ENCODE results near the gene GPR68.
"Not testable (repeated sequence)": the region's sequence is repeated elsewhere in the genome, so short reads cannot be mapped to it uniquely, and the experiment has no call there.

Gene GPR68

GRCh38 chr14:91204657-91205056 is 39.8 kb downstream of the GPR68 start:
- Histone ChIP-seq H3K4me1 (ENCODE audit: insufficient read depth, insufficient read length) (peaks cover 2% of the 10 kb centered on the region), H3K9me3 (ENCODE audit: insufficient read depth, low read length) (no peaks in the 10 kb centered on the region), H3K27me3 (ENCODE audit: insufficient read depth, insufficient read length) (no peaks in the 10 kb centered on the region), H3K4me3 (ENCODE audit: insufficient read length, low read depth) (no peak overlapping the region), H3K36me3 (ENCODE audit: insufficient read depth, insufficient read length, low read length) (peaks cover 33% of the 10 kb centered on the region), H3K9ac (ENCODE audit: insufficient read length, low read depth) (no peak overlapping the region)
- no peak for DNase-seq (ENCODE audit: low read depth, low spot score)
- no peak for TF ChIP-seq YY1 (IDR thresholded peaks at IDR 0.05; ENCODE audit: insufficient read depth, insufficient read length)
- no peak for TF ChIP-seq SUZ12 (IDR thresholded peaks at IDR 0.05; ENCODE audit: extremely low read depth, insufficient read depth, insufficient read length)
- no peak for TF ChIP-seq ZNF274 (IDR thresholded peaks at IDR 0.05; ENCODE audit: low read depth, low read length)

GRCh38 chr14:91202234-91202974 is 42.1 kb downstream of the GPR68 start:
- no peaks in the 10 kb centered on the region for H3K27me3 ChIP-seq (ENCODE audit: insufficient read depth, insufficient read length)
- H3K4me1 ChIP-seq (ENCODE audit: insufficient read depth, insufficient read length): peaks cover 2% of the 10 kb centered on the region
- TF ChIP-seq ZNF274 (IDR thresholded peaks at IDR 0.05; ENCODE audit: low read depth, low read length): no peak
- TF ChIP-seq SUZ12 (IDR thresholded peaks at IDR 0.05; ENCODE audit: extremely low read depth, insufficient read depth, insufficient read length): no peak
- TF ChIP-seq YY1 (IDR thresholded peaks at IDR 0.05; ENCODE audit: insufficient read depth, insufficient read length): no peak
- H3K36me3 ChIP-seq (ENCODE audit: insufficient read depth, insufficient read length, low read length): peaks cover 43% of the 10 kb centered on the region
- no peak overlapping the region for H3K9ac ChIP-seq (ENCODE audit: insufficient read length, low read depth)
- H3K4me3 ChIP-seq (ENCODE audit: insufficient read length, low read depth): no peak overlapping the region
- no peak for DNase-seq (ENCODE audit: low read depth, low spot score)
- no peaks in the 10 kb centered on the region for H3K9me3 ChIP-seq (ENCODE audit: insufficient read depth, low read length)

- H3K4me3 ChIP-seq (ENCODE audit: insufficient read length, low read depth); H3K27me3 ChIP-seq (ENCODE audit: insufficient read depth, insufficient read length); H3K9me3 ChIP-seq (ENCODE audit: insufficient read depth, low read length); H3K4me1 ChIP-seq (ENCODE audit: insufficient read depth, insufficient read length); H3K9ac ChIP-seq (ENCODE audit: insufficient read length, low read depth); DNase-seq (ENCODE audit: low read depth, low spot score): not testable (repeated sequence)
- H3K36me3 ChIP-seq (ENCODE audit: insufficient read depth, insufficient read length, low read length): peaks cover 56% of the 10 kb centered on the region
Observed at GRCh38 chr14:91200802-91201201, 43.7 kb downstream of the GPR68 start.

GRCh38 chr14:91197631-91198030 is 46.9 kb downstream of the GPR68 start:
- H3K27me3 ChIP-seq (ENCODE audit: insufficient read depth, insufficient read length): no peaks in the 10 kb centered on the region
- H3K9me3 ChIP-seq (ENCODE audit: insufficient read depth, low read length): no peaks in the 10 kb centered on the region
- H3K36me3 ChIP-seq (ENCODE audit: insufficient read depth, insufficient read length, low read length): peaks cover 37% of the 10 kb centered on the region
- no peak overlapping the region for H3K9ac ChIP-seq (ENCODE audit: insufficient read length, low read depth)
- H3K4me3 ChIP-seq (ENCODE audit: insufficient read length, low read depth): no peak overlapping the region
- TF ChIP-seq YY1 (IDR thresholded peaks at IDR 0.05; ENCODE audit: insufficient read depth, insufficient read length): no peak
- no peak for TF ChIP-seq ZNF274 (IDR thresholded peaks at IDR 0.05; ENCODE audit: low read depth, low read length)
- TF ChIP-seq SUZ12 (IDR thresholded peaks at IDR 0.05; ENCODE audit: extremely low read depth, insufficient read depth, insufficient read length): no peak
- peaks cover 5% of the 10 kb centered on the region for H3K4me1 ChIP-seq (ENCODE audit: insufficient read depth, insufficient read length)
- no peak for DNase-seq (ENCODE audit: low read depth, low spot score)

GRCh38 chr14:91195881-91196280 is 48.6 kb downstream of the GPR68 start:
- no peak overlapping the region for H3K4me3 ChIP-seq (ENCODE audit: insufficient read length, low read depth)
- TF ChIP-seq SUZ12 (IDR thresholded peaks at IDR 0.05; ENCODE audit: extremely low read depth, insufficient read depth, insufficient read length) (no peak), ZNF274 (IDR thresholded peaks at IDR 0.05; ENCODE audit: low read depth, low read length) (no peak), YY1 (IDR thresholded peaks at IDR 0.05; ENCODE audit: insufficient read depth, insufficient read length) (no peak)
- no peak for DNase-seq (ENCODE audit: low read depth, low spot score)
- H3K4me1 ChIP-seq (ENCODE audit: insufficient read depth, insufficient read length): peaks cover 2% of the 10 kb centered on the region
- H3K27me3 ChIP-seq (ENCODE audit: insufficient read depth, insufficient read length): no peaks in the 10 kb centered on the region
- peaks cover 39% of the 10 kb centered on the region for H3K36me3 ChIP-seq (ENCODE audit: insufficient read depth, insufficient read length, low read length)
- no peaks in the 10 kb centered on the region for H3K9me3 ChIP-seq (ENCODE audit: insufficient read depth, low read length)
- no peak overlapping the region for H3K9ac ChIP-seq (ENCODE audit: insufficient read length, low read depth)

- Histone ChIP-seq H3K36me3 (ENCODE audit: insufficient read depth, insufficient read length, low read length) (peaks cover 42% of the 10 kb centered on the region), H3K9ac (ENCODE audit: insufficient read length, low read depth) (no peak overlapping the region), H3K9me3 (ENCODE audit: insufficient read depth, low read length) (no peaks in the 10 kb centered on the region), H3K4me1 (ENCODE audit: insufficient read depth, insufficient read length) (peaks cover 2% of the 10 kb centered on the region), H3K4me3 (ENCODE audit: insufficient read length, low read depth) (no peak overlapping the region), H3K27me3 (ENCODE audit: insufficient read depth, insufficient read length) (no peaks in the 10 kb centered on the region)
- no peak for DNase-seq (ENCODE audit: low read depth, low spot score)
- TF ChIP-seq SUZ12 (IDR thresholded peaks at IDR 0.05; ENCODE audit: extremely low read depth, insufficient read depth, insufficient read length) (no peak), ZNF274 (IDR thresholded peaks at IDR 0.05; ENCODE audit: low read depth, low read length) (no peak), YY1 (IDR thresholded peaks at IDR 0.05; ENCODE audit: insufficient read depth, insufficient read length) (no peak)
Observed at GRCh38 chr14:91193069-91193468, 51.4 kb downstream of the GPR68 start.

GRCh38 chr14:91190853-91191252 is 53.7 kb downstream of the GPR68 start:
- peaks cover 2% of the 10 kb centered on the region for H3K4me1 ChIP-seq (ENCODE audit: insufficient read depth, insufficient read length)
- TF ChIP-seq ZNF274 (IDR thresholded peaks at IDR 0.05; ENCODE audit: low read depth, low read length): no peak
- no peak for TF ChIP-seq SUZ12 (IDR thresholded peaks at IDR 0.05; ENCODE audit: extremely low read depth, insufficient read depth, insufficient read length)
- no peak for TF ChIP-seq YY1 (IDR thresholded peaks at IDR 0.05; ENCODE audit: insufficient read depth, insufficient read length)
- no peak overlapping the region for H3K4me3 ChIP-seq (ENCODE audit: insufficient read length, low read depth)
- H3K9ac ChIP-seq (ENCODE audit: insufficient read length, low read depth): no peak overlapping the region
- peaks cover 33% of the 10 kb centered on the region for H3K36me3 ChIP-seq (ENCODE audit: insufficient read depth, insufficient read length, low read length)
- no peak for DNase-seq (ENCODE audit: low read depth, low spot score)
- H3K9me3 ChIP-seq (ENCODE audit: insufficient read depth, low read length): no peaks in the 10 kb centered on the region
- no peaks in the 10 kb centered on the region for H3K27me3 ChIP-seq (ENCODE audit: insufficient read depth, insufficient read length)
